HepG2 (cell line): Measurements from ENCODE around the gene S1PR2. TPM values are rescaled to one million over a fixed set of nuclear protein-coding genes. Genes with fewer than 3 reads are reported as not detected.
A peak's percentile ranks its signal among the peaks of the same experiment; 100 is the strongest.

ENCODE experiments used
- FOXO1 ChIP-seq: sonication (generic); formaldehyde crosslinking; IDR thresholded peaks from 2 replicates; pipeline ENCODE4 v1.4.0; 2020; ENCODE audit warnings: missing genetic modification reagents
- HMG20B ChIP-seq: conservative IDR thresholded peaks from 2 replicates; pipeline ENCODE4 v1.6.1; 2016; ENCODE audit warnings: missing genetic modification reagents, missing compliant biosample characterization
- MAFF ChIP-seq: IDR thresholded peaks from 2 replicates; pipeline ENCODE4 v1.6.1; 2011; ENCODE audit warnings: low read depth, low read length, improper control_type of control experiment
- SUZ12 ChIP-seq: fragments of 150-350 bp; IDR thresholded peaks from 2 replicates; pipeline ENCODE4 v1.6.1; 2014; ENCODE audit warnings: low read depth, low read length
- TARDBP ChIP-seq: sonication (generic); formaldehyde crosslinking; IDR thresholded peaks from 2 replicates; pipeline ENCODE4 v1.8.0; 2022; ENCODE audit warnings: mild to moderate bottlenecking, missing genetic modification reagents
- ZNF343 ChIP-seq: sonication (generic); formaldehyde crosslinking; IDR thresholded peaks from 2 replicates; pipeline ENCODE4 v1.4.0; 2020; ENCODE audit warnings: mild to moderate bottlenecking, missing genetic modification reagents
- ZNF556 ChIP-seq: sonication (generic); formaldehyde crosslinking; IDR thresholded peaks from 2 replicates; pipeline ENCODE4 v1.4.0; 2020; ENCODE audit warnings: mild to moderate bottlenecking, missing genetic modification reagents, borderline replicate concordance
- ZNF614 ChIP-seq: IDR thresholded peaks from 2 replicates; pipeline ENCODE4 v1.6.1; 2018; ENCODE audit warnings: missing biosample characterization, missing genetic modification reagents, inconsistent platforms, borderline replicate concordance
- ZNF746 ChIP-seq: sonication (generic); formaldehyde crosslinking; IDR thresholded peaks from 2 replicates; pipeline ENCODE4 v1.8.0; 2022; ENCODE audit warnings: mild to moderate bottlenecking, missing genetic modification reagents
- ZNF75D ChIP-seq: sonication (generic); formaldehyde crosslinking; IDR thresholded peaks from 2 replicates; pipeline ENCODE4 v1.8.1; 2023; ENCODE audit warnings: missing genetic modification reagents, mild to moderate bottlenecking, borderline replicate concordance
- ZNF773 ChIP-seq: sonication (generic); formaldehyde crosslinking; IDR thresholded peaks from 2 replicates; pipeline ENCODE4 v1.4.0; 2020; ENCODE audit warnings: missing genetic modification reagents, borderline replicate concordance
- polyA plus RNA-seq, 8 experiments: library from polyadenylated mRNA; depleted of rRNA in 3 of 8; stranded (reverse) in 7 of 8; unstranded in 1 of 8; fragments of >200 nt; fragmentation: Illumina TruSeq in 4 of 8; extraction: Trizol in 4 of 8; gene quantifications; 2 replicates each; pipeline versions ENCODE4 v1.2.1 to v1.2.3, GENCODE V29; 2011 to 2016; ENCODE audit warnings: low read depth in 4 of 8, missing spikeins in 1 of 8, mixed read lengths in 1 of 8; ENCODE audit not compliant: insufficient read depth in 1 of 8
- total RNA-seq, 5 experiments: library from RNA; depleted of rRNA; stranded (reverse); fragments of >200 nt; fragmentation: Illumina TruSeq; extraction: Trizol; gene quantifications; 2 replicates each; pipeline ENCODE4 v1.2.3, GENCODE V29; 2016; ENCODE audit warnings: low read depth in 1 of 5
- TF ChIP-seq, protein P1 (sequence below): sonication (generic); formaldehyde crosslinking; IDR thresholded peaks from 2 replicates; pipeline ENCODE4 v1.9.0; 2022; ENCODE audit warnings: missing genetic modification reagents, mild to moderate bottlenecking, borderline replicate concordance
- TF ChIP-seq, protein P2 (sequence below), 2 experiments: IDR thresholded peaks; 2 replicates each; pipeline ENCODE4 v1.6.1; 2011 to 2012; ENCODE audit warnings: low read length in 2 of 2, borderline replicate concordance in 1 of 2, low read depth in 1 of 2, mild to moderate bottlenecking in 1 of 2, moderate library complexity in 1 of 2
- TF ChIP-seq, protein P3 (sequence below): sonication (generic); formaldehyde crosslinking; IDR thresholded peaks from 2 replicates; pipeline ENCODE4 v1.5.0; 2020; ENCODE audit warnings: missing genetic modification reagents
- TF ChIP-seq, protein P4 (sequence below): sonication (generic); formaldehyde crosslinking; IDR thresholded peaks from 2 replicates; pipeline ENCODE4 v1.5.0; 2020; ENCODE audit warnings: mild to moderate bottlenecking, missing genetic modification reagents, borderline replicate concordance
- TF ChIP-seq, protein P5 (sequence below): sonication (generic); formaldehyde crosslinking; IDR thresholded peaks from 2 replicates; pipeline ENCODE4 v1.4.0; 2020; ENCODE audit warnings: mild to moderate bottlenecking, missing genetic modification reagents, borderline replicate concordance
- TF ChIP-seq, protein P6 (sequence below): sonication (generic); formaldehyde crosslinking; IDR thresholded peaks from 2 replicates; pipeline ENCODE4 v1.8.1; 2023; ENCODE audit warnings: mild to moderate bottlenecking, inconsistent platforms, moderate library complexity, missing genetic modification reagents, borderline replicate concordance

The S1PR2 gene
- total and polyA plus RNA-seq, 2 of the 13 experiments (the other 11 are each of a cell fraction or from before 2014, with no cell fraction given): 0.91 to 1.3 TPM

DNA sequence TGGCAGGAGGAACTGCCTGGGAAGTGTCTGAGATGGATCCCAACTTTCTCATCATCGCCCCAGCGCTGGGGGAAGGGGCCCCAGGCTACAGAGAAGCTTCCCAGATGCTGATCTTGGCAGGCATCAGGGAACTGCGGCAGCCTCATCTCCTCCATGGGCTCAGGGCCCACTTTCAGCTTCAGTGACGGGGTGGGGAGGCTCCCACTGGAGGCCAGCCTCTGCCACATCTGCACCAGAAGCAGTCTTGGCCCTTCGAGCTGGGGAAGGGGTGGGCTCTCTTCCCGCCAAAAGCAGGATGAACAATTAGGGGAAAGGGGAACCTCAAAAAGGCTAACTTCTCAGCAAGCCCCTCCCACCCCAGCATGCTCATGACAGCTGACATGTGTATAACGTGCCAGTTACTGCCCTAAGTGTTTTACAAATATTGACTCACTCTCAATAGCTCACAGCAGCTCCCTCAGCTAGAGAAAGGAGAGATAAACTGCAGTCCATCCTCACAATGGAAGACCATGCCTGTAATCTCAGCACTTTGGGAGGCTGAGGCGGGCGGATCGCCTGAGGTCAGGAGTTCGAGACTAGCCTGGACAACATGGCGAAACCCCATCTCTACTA, 7.1 kb upstream of the S1PR2 start (continued):
- TF ChIP-seq, protein P1, sequence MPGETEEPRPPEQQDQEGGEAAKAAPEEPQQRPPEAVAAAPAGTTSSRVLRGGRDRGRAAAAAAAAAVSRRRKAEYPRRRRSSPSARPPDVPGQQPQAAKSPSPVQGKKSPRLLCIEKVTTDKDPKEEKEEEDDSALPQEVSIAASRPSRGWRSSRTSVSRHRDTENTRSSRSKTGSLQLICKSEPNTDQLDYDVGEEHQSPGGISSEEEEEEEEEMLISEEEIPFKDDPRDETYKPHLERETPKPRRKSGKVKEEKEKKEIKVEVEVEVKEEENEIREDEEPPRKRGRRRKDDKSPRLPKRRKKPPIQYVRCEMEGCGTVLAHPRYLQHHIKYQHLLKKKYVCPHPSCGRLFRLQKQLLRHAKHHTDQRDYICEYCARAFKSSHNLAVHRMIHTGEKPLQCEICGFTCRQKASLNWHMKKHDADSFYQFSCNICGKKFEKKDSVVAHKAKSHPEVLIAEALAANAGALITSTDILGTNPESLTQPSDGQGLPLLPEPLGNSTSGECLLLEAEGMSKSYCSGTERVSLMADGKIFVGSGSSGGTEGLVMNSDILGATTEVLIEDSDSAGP (CRISPR knock-in tag): peak; percentile 60; the same call in 1 of the 2 replicates
- TF ChIP-seq ZNF746 (CRISPR knock-in tag) (0 out of 2 replicates have a peak, but pooled peaks have one; percentile 34), HMG20B (CRISPR knock-in tag) (0 out of 2 replicates have a peak, but pooled peaks have one; percentile 68), MAFF (no peak), ZNF75D (no peak), SUZ12 (no peak), TARDBP (peak; percentile 51; the same call in 1 of the 2 replicates), ZNF343 (CRISPR knock-in tag) (no peak), FOXO1 (no peak; the same call in 1 of the 2 replicates), ZNF614 (no peak), ZNF556 (no peak), ZNF773 (CRISPR knock-in tag) (no peak)
- TF ChIP-seq, protein P2, sequence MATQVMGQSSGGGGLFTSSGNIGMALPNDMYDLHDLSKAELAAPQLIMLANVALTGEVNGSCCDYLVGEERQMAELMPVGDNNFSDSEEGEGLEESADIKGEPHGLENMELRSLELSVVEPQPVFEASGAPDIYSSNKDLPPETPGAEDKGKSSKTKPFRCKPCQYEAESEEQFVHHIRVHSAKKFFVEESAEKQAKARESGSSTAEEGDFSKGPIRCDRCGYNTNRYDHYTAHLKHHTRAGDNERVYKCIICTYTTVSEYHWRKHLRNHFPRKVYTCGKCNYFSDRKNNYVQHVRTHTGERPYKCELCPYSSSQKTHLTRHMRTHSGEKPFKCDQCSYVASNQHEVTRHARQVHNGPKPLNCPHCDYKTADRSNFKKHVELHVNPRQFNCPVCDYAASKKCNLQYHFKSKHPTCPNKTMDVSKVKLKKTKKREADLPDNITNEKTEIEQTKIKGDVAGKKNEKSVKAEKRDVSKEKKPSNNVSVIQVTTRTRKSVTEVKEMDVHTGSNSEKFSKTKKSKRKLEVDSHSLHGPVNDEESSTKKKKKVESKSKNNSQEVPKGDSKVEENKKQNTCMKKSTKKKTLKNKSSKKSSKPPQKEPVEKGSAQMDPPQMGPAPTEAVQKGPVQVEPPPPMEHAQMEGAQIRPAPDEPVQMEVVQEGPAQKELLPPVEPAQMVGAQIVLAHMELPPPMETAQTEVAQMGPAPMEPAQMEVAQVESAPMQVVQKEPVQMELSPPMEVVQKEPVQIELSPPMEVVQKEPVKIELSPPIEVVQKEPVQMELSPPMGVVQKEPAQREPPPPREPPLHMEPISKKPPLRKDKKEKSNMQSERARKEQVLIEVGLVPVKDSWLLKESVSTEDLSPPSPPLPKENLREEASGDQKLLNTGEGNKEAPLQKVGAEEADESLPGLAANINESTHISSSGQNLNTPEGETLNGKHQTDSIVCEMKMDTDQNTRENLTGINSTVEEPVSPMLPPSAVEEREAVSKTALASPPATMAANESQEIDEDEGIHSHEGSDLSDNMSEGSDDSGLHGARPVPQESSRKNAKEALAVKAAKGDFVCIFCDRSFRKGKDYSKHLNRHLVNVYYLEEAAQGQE (IDR thresholded peaks at IDR 0.05; ENCODE audit: borderline replicate concordance in 1 of 2, low read depth in 1 of 2, low read length in 2 of 2): no peak
- TF ChIP-seq, protein P3, sequence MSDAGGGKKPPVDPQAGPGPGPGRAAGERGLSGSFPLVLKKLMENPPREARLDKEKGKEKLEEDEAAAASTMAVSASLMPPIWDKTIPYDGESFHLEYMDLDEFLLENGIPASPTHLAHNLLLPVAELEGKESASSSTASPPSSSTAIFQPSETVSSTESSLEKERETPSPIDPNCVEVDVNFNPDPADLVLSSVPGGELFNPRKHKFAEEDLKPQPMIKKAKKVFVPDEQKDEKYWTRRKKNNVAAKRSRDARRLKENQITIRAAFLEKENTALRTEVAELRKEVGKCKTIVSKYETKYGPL (CRISPR knock-in tag): no peak
- TF ChIP-seq, protein P4, sequence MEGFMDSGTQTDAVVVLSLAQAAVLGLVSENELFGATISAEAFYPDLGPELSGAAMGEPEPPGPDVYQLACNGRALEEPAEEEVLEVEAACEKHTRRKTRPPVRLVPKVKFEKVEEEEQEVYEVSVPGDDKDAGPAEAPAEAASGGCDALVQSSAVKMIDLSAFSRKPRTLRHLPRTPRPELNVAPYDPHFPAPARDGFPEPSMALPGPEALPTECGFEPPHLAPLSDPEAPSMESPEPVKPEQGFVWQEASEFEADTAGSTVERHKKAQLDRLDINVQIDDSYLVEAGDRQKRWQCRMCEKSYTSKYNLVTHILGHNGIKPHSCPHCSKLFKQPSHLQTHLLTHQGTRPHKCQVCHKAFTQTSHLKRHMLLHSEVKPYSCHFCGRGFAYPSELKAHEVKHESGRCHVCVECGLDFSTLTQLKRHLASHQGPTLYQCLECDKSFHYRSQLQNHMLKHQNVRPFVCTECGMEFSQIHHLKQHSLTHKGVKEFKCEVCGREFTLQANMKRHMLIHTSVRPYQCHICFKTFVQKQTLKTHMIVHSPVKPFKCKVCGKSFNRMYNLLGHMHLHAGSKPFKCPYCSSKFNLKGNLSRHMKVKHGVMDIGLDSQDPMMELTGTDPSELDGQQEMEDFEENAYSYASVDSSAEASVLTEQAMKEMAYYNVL (CRISPR knock-in tag): peak; percentile 90
- TF ChIP-seq, protein P5, sequence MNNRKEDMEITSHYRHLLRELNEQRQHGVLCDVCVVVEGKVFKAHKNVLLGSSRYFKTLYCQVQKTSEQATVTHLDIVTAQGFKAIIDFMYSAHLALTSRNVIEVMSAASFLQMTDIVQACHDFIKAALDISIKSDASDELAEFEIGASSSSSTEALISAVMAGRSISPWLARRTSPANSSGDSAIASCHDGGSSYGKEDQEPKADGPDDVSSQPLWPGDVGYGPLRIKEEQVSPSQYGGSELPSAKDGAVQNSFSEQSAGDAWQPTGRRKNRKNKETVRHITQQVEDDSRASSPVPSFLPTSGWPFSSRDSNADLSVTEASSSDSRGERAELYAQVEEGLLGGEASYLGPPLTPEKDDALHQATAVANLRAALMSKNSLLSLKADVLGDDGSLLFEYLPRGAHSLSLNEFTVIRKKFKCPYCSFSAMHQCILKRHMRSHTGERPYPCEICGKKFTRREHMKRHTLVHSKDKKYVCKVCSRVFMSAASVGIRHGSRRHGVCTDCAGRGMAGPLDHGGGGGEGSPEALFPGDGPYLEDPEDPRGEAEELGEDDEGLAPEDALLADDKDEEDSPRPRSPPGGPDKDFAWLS (CRISPR knock-in tag): no peak
- TF ChIP-seq, protein P6, sequence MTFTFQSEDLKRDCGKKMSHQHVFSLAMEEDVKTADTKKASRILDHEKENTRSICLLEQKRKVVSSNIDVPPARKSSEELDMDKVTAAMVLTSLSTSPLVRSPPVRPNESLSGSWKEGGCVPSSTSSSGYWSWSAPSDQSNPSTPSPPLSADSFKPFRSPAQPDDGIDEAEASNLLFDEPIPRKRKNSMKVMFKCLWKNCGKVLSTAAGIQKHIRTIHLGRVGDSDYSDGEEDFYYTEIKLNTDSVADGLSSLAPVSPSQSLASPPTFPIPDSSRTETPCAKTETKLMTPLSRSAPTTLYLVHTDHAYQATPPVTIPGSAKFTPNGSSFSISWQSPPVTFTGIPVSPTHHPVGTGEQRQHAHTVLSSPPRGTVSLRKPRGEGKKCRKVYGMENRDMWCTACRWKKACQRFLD (CRISPR knock-in tag): no peak
